A549 (cell line): ENCODE results near the gene XDH. TPM values are rescaled to one million over a fixed set of nuclear protein-coding genes. Genes with fewer than 3 reads are reported as not detected.

Experiments
- ATAC-seq, 2 experiments: fragments of 200-7000 bp in 1 of 2; fragments of >200 bp in 1 of 2; cut with Nextera tagmentation in 1 of 2; cut with Tn5 transposase in 1 of 2; 3 replicates each; pipeline versions ENCODE4 v1.8.0 to v1.9.1; 2018 to 2020; ENCODE audit warnings: mild to moderate bottlenecking in 1 of 2, moderate library complexity in 1 of 2
- CTCF ChIA-PET: fragments of 300-600 bp; sonication (Branson Sonifier 250); formaldehyde crosslinking; extraction: SDS; loops from one replicate; lab custom pipeline; 2021; ENCODE audit warnings: antibody characterized with exemption, inconsistent platforms; lab: Yijun Ruan, JAX
- POLR2A ChIA-PET: fragments of 350-600 bp; formaldehyde crosslinking; extraction: SDS; loops from one replicate; lab custom pipeline; 2021; ENCODE audit warnings: antibody characterized with exemption, inconsistent platforms; lab: Yijun Ruan, JAX
- DNase-seq, 2 experiments: peaks; one replicate each; pipeline versions ENCODE4 v3.0.0 to v3.0.0-alpha.2; 2011 to 2016; ENCODE audit warnings: low read depth in 1 of 2, low spot score in 1 of 2
- FAIRE-seq: peaks from 2 replicates; lab custom pipeline; 2011; peaks lifted over from hg19 to GRCh38; lab: Jason Lieb, UNC
- H3K27ac ChIP-seq, 2 experiments: fragments of >200 bp; sonication (Bioruptor Twin); formaldehyde crosslinking; 3 replicates each; pipeline ENCODE4 v1.5.1; 2016 to 2017
- H3K4me1 ChIP-seq: fragments of >200 bp; sonication (Bioruptor Twin); formaldehyde crosslinking; 3 replicates; pipeline ENCODE4 v1.6.1; 2016
- H3K4me2 ChIP-seq: fragments of >200 bp; sonication (Bioruptor Twin); formaldehyde crosslinking; 3 replicates; pipeline ENCODE4 v1.6.1; 2016
- H3K4me3 ChIP-seq: fragments of >200 bp; sonication (Bioruptor Twin); formaldehyde crosslinking; 3 replicates; pipeline ENCODE4 v1.5.1; 2016
- H3K9me3 ChIP-seq: fragments of >200 bp; sonication (Bioruptor Twin); formaldehyde crosslinking; 3 replicates; pipeline ENCODE4 v1.6.1; 2016
- ATOH8 ChIP-seq: fragments of 250-450 bp; sonication (Bioruptor Pico); IDR thresholded peaks from 2 replicates; pipeline ENCODE4 v1.5.0; 2020; ENCODE audit warnings: low read depth, mild to moderate bottlenecking, moderate library complexity
- CBX2 ChIP-seq: fragments of 200-600 bp; sonication (generic); IDR thresholded peaks from 2 replicates; pipeline ENCODE4 v1.6.1; 2016; ENCODE audit warnings: low read depth, mild to moderate bottlenecking, borderline replicate concordance
- CEBPB ChIP-seq, 2 experiments: fragments of >200 bp in 1 of 2; sonication (Bioruptor Twin) in 1 of 2; formaldehyde crosslinking in 1 of 2; IDR thresholded peaks; 2 replicates each; pipeline ENCODE4 v1.6.1; 2012 to 2016
- EHF ChIP-seq: fragments of 250-450 bp; sonication (Bioruptor Pico); IDR thresholded peaks from 2 replicates; pipeline ENCODE4 v1.5.0; 2020; ENCODE audit warnings: mild to moderate bottlenecking
- ESRRA ChIP-seq: fragments of 150-350 bp; IDR thresholded peaks from 2 replicates; pipeline ENCODE4 v1.6.1; 2014; ENCODE audit warnings: mild to moderate bottlenecking, low read length, borderline replicate concordance
- FOSL2 ChIP-seq, 2 experiments: fragments of 450-650 bp in 1 of 2; fragments of >200 bp in 1 of 2; sonication (Bioruptor Twin) in 1 of 2; formaldehyde crosslinking; IDR thresholded peaks; 2 replicates each; pipeline versions ENCODE4 v1.5.0 to v1.6.1; 2016 to 2020; ENCODE audit warnings: mild to moderate bottlenecking in 1 of 2, moderate library complexity in 1 of 2
- GATA3 ChIP-seq: IDR thresholded peaks from 2 replicates; pipeline ENCODE4 v1.6.1; 2012; ENCODE audit warnings: borderline replicate concordance
- HMGXB4 ChIP-seq: fragments of 250-450 bp; sonication (Bioruptor Pico); IDR thresholded peaks from 2 replicates; pipeline ENCODE4 v1.5.0; 2021; ENCODE audit warnings: mild to moderate bottlenecking, moderate library complexity, borderline replicate concordance
- HOXB5 ChIP-seq: fragments of 250-450 bp; sonication (Bioruptor Pico); IDR thresholded peaks from 2 replicates; pipeline ENCODE4 v1.5.0; 2020; ENCODE audit warnings: mild to moderate bottlenecking, moderate library complexity
- KDM1A ChIP-seq: fragments of 200-600 bp; sonication (generic); IDR thresholded peaks from 2 replicates; pipeline ENCODE4 v1.6.1; 2016; ENCODE audit warnings: low read depth, mild to moderate bottlenecking
- MAFK ChIP-seq: fragments of 450-650 bp; IDR thresholded peaks from 2 replicates; pipeline ENCODE4 v1.6.1; 2014; ENCODE audit not compliant: partially characterized antibody
- NPAS2 ChIP-seq: fragments of 250-450 bp; sonication (Bioruptor Pico); IDR thresholded peaks from 2 replicates; pipeline ENCODE4 v1.8.0; 2022; ENCODE audit warnings: mild to moderate bottlenecking, moderate library complexity, borderline replicate concordance
- NR3C1 ChIP-seq: fragments of >200 bp; sonication (Bioruptor Twin); formaldehyde crosslinking; IDR thresholded peaks from 3 replicates; pipeline ENCODE4 v1.6.1; 2017
- RARB ChIP-seq: fragments of 250-450 bp; sonication (Bioruptor Pico); IDR thresholded peaks from 2 replicates; pipeline ENCODE4 v1.8.0; 2021; ENCODE audit warnings: mild to moderate bottlenecking, moderate library complexity
- RCOR1 ChIP-seq: fragments of 150-350 bp; IDR thresholded peaks from 2 replicates; pipeline ENCODE4 v1.6.1; 2014; ENCODE audit warnings: antibody characterized with exemption, low read length, low read depth
- REST ChIP-seq: fragments of 200-600 bp; sonication (generic); IDR thresholded peaks from 2 replicates; pipeline ENCODE4 v1.6.1; 2016; ENCODE audit warnings: antibody characterized with exemption, mild to moderate bottlenecking, moderate library complexity
- RNF2 ChIP-seq: fragments of 200-600 bp; sonication (generic); IDR thresholded peaks from 2 replicates; pipeline ENCODE4 v1.6.1; 2016; ENCODE audit warnings: low read depth, mild to moderate bottlenecking, antibody characterized with exemption, moderate library complexity, borderline replicate concordance
- SMC3 ChIP-seq: fragments of >200 bp; sonication (Bioruptor Twin); formaldehyde crosslinking; IDR thresholded peaks from 3 replicates; pipeline ENCODE4 v1.6.1; 2018; ENCODE audit warnings: inconsistent platforms
- TFCP2L1 ChIP-seq: fragments of 250-450 bp; sonication (Bioruptor Pico); IDR thresholded peaks from 2 replicates; pipeline ENCODE4 v1.5.0; 2021; ENCODE audit warnings: mild to moderate bottlenecking
- TP53 ChIP-seq: fragments of 250-450 bp; sonication (Bioruptor Pico); IDR thresholded peaks from 2 replicates; pipeline ENCODE4 v1.5.0; 2021; ENCODE audit warnings: mild to moderate bottlenecking, moderate library complexity
- WGBS: methylation state at CpG from one replicate; pipeline ENCODE4 v1.1.6; 2017; ENCODE audit errors: missing lambda C conversion rate; 5-methylcytosine and 5-hydroxymethylcytosine counted together
- polyA plus RNA-seq, 4 experiments: library from polyadenylated mRNA; depleted of rRNA in 3 of 4; stranded (reverse); fragments of >200 nt; fragmentation: RNase III in 1 of 4; extraction: RNeasy Plus Mini Kit Qiagen cat#74134 plus additional on column Dnase treatment in 1 of 4; gene quantifications; 2 replicates in 3 of 4; 3 replicates in 1 of 4; pipeline ENCODE4 v1.2.3, GENCODE V29; 2011 to 2017
- TF ChIP-seq, protein P1 (sequence below): fragments of >200 bp; sonication (Bioruptor Twin); formaldehyde crosslinking; IDR thresholded peaks from 3 replicates; pipeline ENCODE4 v1.5.1; 2016

Gene XDH
- polyA plus RNA-seq, 2 of the 4 experiments (the other 2 are of a cell fraction) = 0.71 to 1.1 TPM

DNA sequence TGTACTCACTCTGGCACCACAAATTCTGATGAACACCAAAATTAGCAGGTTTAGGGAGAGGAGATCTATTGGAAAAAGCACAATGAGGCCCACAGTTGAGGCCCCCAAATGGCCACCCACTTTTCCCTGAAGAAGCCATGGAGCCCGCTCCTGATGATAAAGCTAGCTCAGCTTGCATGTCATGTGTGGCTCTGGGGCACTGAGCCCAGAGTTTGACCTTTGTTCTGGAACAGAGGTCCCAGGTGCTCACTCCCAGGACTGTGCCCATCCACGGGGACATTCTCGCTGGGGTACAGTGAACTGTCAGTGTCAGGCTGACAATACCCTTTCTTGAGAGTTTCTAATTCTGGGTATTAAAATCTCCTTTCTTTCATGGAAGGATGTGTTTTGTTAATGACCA, 36.2 kb downstream of the XDH start:
- Histone ChIP-seq H3K4me3 (no peak overlapping the region), H3K4me2 (no peak overlapping the region), H3K4me1 (peaks cover 13% of the 10 kb centered on the region), H3K27ac (peak overlapping the region in 1 of 2 experiments; percentile 48; a peak in 2 of 6 replicates), H3K9me3 (no peaks in the 10 kb centered on the region)
- TF ChIP-seq CEBPB (IDR thresholded peaks at IDR 0.05) (no peak), HMGXB4 (no peak), MAFK (no peak), GATA3 (no peak)
- ChIA-PET CTCF (interaction anchor here (1.2 to 1.9 kb wide), 3 partner anchors 11 to 56 kb away, joined by 3 to 6 read pairs (median 5); no protein-coding TSS in a partner anchor), POLR2A (no interaction called here)
- no peak for DNase-seq
- ATAC-seq = no peak
- WGBS = 88% methylated on average over 3 of the region's 3 CpGs
- no peak for FAIRE-seq

GRCh38 chr2:31373127-31373526, 41.4 kb downstream of the XDH start:
- Histone ChIP-seq H3K27ac (no peak overlapping the region), H3K4me3 (no peak overlapping the region), H3K4me2 (no peak overlapping the region), H3K4me1 (no peaks in the 10 kb centered on the region), H3K9me3 (no peaks in the 10 kb centered on the region)
- ATAC-seq (no peak), FAIRE-seq (no peak), DNase-seq (no peak)
- ChIA-PET CTCF (interaction anchor here (1.0 kb wide), 1 partner anchor 29 kb away, joined by 3 read pairs; no protein-coding TSS in a partner anchor), POLR2A (no interaction called here)
- TF ChIP-seq HOXB5 (CRISPR knock-in tag) = no peak
- TF ChIP-seq TFCP2L1 (CRISPR knock-in tag) = no peak
- no peak for TF ChIP-seq ATOH8
- no peak for TF ChIP-seq NPAS2 (CRISPR knock-in tag)
- TF ChIP-seq NR3C1 = no peak
- TF ChIP-seq SMC3 = no peak
- TF ChIP-seq REST = no peak
- no peak for TF ChIP-seq RARB (CRISPR knock-in tag)
- no peak for TF ChIP-seq EHF (CRISPR knock-in tag)
- TF ChIP-seq TP53 = no peak
- no peak for TF ChIP-seq MAFK
- no peak for TF ChIP-seq FOSL2 (IDR thresholded peaks at IDR 0.05)
- no peak for TF ChIP-seq FOSL2 (CRISPR knock-in tag; IDR thresholded peaks at IDR 0.05)
- no peak for TF ChIP-seq CBX2
- TF ChIP-seq ESRRA = no peak
- TF ChIP-seq RNF2 = no peak
- TF ChIP-seq, protein P1, sequence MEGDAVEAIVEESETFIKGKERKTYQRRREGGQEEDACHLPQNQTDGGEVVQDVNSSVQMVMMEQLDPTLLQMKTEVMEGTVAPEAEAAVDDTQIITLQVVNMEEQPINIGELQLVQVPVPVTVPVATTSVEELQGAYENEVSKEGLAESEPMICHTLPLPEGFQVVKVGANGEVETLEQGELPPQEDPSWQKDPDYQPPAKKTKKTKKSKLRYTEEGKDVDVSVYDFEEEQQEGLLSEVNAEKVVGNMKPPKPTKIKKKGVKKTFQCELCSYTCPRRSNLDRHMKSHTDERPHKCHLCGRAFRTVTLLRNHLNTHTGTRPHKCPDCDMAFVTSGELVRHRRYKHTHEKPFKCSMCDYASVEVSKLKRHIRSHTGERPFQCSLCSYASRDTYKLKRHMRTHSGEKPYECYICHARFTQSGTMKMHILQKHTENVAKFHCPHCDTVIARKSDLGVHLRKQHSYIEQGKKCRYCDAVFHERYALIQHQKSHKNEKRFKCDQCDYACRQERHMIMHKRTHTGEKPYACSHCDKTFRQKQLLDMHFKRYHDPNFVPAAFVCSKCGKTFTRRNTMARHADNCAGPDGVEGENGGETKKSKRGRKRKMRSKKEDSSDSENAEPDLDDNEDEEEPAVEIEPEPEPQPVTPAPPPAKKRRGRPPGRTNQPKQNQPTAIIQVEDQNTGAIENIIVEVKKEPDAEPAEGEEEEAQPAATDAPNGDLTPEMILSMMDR = no peak
- TF ChIP-seq KDM1A = no peak
- TF ChIP-seq RCOR1 = no peak
- 73% methylated on average over 2 of the region's 2 CpGs for WGBS
